SK-N-SH treated with all-trans-retinoic acid at 6 μM for 48 hours (cell line): ENCODE data around the gene KLF3.

ENCODE experiments used
- ATAC-seq: fragments of 200-7000 bp; cut with Tn5 transposase; 3 replicates; pipeline ENCODE4 v1.9.1; 2020; ENCODE audit warnings: mild to moderate bottlenecking, moderate library complexity
- ARNTL ChIP-seq: fragments of 450-650 bp; formaldehyde crosslinking; IDR thresholded peaks from 2 replicates; pipeline ENCODE4 v1.5.0; 2020; ENCODE audit warnings: low read depth, mild to moderate bottlenecking, moderate library complexity, borderline replicate concordance
- BACH2 ChIP-seq: fragments of 250-450 bp; sonication (Bioruptor Pico); IDR thresholded peaks from 2 replicates; pipeline ENCODE4 v1.9.0; 2021; ENCODE audit warnings: mild to moderate bottlenecking, borderline replicate concordance
- CREB5 ChIP-seq: fragments of 250-450 bp; sonication (Bioruptor Pico); IDR thresholded peaks from 2 replicates; pipeline ENCODE4 v1.5.1; 2020; ENCODE audit warnings: low read depth, mild to moderate bottlenecking, moderate library complexity
- CSDC2 ChIP-seq: fragments of 250-450 bp; sonication (Bioruptor Pico); IDR thresholded peaks from 2 replicates; pipeline ENCODE4 v1.5.0; 2020; ENCODE audit warnings: mild to moderate bottlenecking, moderate library complexity
- CSRNP3 ChIP-seq: fragments of 250-450 bp; sonication (Bioruptor Pico); IDR thresholded peaks from 2 replicates; pipeline ENCODE4 v1.5.1; 2021; ENCODE audit warnings: mild to moderate bottlenecking, moderate library complexity
- ESRRG ChIP-seq: fragments of 250-450 bp; sonication (Bioruptor Pico); IDR thresholded peaks from 2 replicates; pipeline ENCODE4 v1.6.1; 2021; ENCODE audit warnings: mild to moderate bottlenecking
- GLIS3 ChIP-seq: fragments of 250-450 bp; sonication (Bioruptor Pico); IDR thresholded peaks from 2 replicates; pipeline ENCODE4 v1.5.0; 2020; ENCODE audit warnings: mild to moderate bottlenecking, moderate library complexity
- ISL1 ChIP-seq: fragments of 250-450 bp; sonication (Bioruptor Pico); IDR thresholded peaks from 2 replicates; pipeline ENCODE4 v2.1.2; 2022; ENCODE audit warnings: mild to moderate bottlenecking, moderate library complexity
- OSR1 ChIP-seq: fragments of 250-450 bp; sonication (Bioruptor Pico); IDR thresholded peaks from 2 replicates; pipeline ENCODE4 v1.8.0; 2022; ENCODE audit warnings: moderate library complexity, mild to moderate bottlenecking, inconsistent platforms
- PATZ1 ChIP-seq: fragments of 250-450 bp; sonication (Bioruptor Pico); IDR thresholded peaks from 2 replicates; pipeline ENCODE4 v1.8.0; 2020; ENCODE audit warnings: mild to moderate bottlenecking, moderate library complexity, borderline replicate concordance
- POU6F1 ChIP-seq: fragments of 250-450 bp; sonication (Bioruptor Pico); IDR thresholded peaks from 2 replicates; pipeline ENCODE4 v1.8.0; 2021; ENCODE audit warnings: low read depth, mild to moderate bottlenecking, moderate library complexity, borderline replicate concordance
- RARB ChIP-seq: fragments of 250-450 bp; sonication (Bioruptor Pico); IDR thresholded peaks from 2 replicates; pipeline ENCODE4 v1.8.0; 2021; ENCODE audit warnings: mild to moderate bottlenecking, moderate library complexity
- SNAI2 ChIP-seq: fragments of 250-450 bp; sonication (Bioruptor Pico); IDR thresholded peaks from 2 replicates; pipeline ENCODE4 v1.5.0; 2020; ENCODE audit warnings: mild to moderate bottlenecking, moderate library complexity
- TCF4 ChIP-seq: fragments of 250-450 bp; sonication (Bioruptor Pico); IDR thresholded peaks from 2 replicates; pipeline ENCODE4 v1.8.0; 2021; ENCODE audit warnings: mild to moderate bottlenecking, moderate library complexity, borderline replicate concordance
- TOX ChIP-seq: fragments of 250-450 bp; sonication (Bioruptor Pico); IDR thresholded peaks from 2 replicates; pipeline ENCODE4 v1.8.0; 2021; ENCODE audit warnings: mild to moderate bottlenecking, moderate library complexity, borderline replicate concordance
- TSHZ2 ChIP-seq: fragments of 250-450 bp; sonication (Bioruptor Pico); IDR thresholded peaks from 2 replicates; pipeline ENCODE4 v1.5.0; 2020; ENCODE audit warnings: mild to moderate bottlenecking, moderate library complexity
- ZC3H10 ChIP-seq: fragments of 250-450 bp; sonication (Bioruptor Pico); IDR thresholded peaks from 2 replicates; pipeline ENCODE4 v1.5.1; 2021; ENCODE audit warnings: mild to moderate bottlenecking, moderate library complexity
- ZFP3 ChIP-seq: fragments of 250-450 bp; sonication (Bioruptor Pico); IDR thresholded peaks from 2 replicates; pipeline ENCODE4 v1.5.0; 2020; ENCODE audit warnings: mild to moderate bottlenecking, moderate library complexity
- ZFP30 ChIP-seq: fragments of 450-650 bp; formaldehyde crosslinking; IDR thresholded peaks from 2 replicates; pipeline ENCODE4 v1.5.0; 2022; ENCODE audit warnings: mild to moderate bottlenecking, moderate library complexity
- ZNF565 ChIP-seq: fragments of 450-650 bp; formaldehyde crosslinking; conservative IDR thresholded peaks from 2 replicates; pipeline ENCODE4 v1.5.0; 2020; ENCODE audit warnings: low read depth, mild to moderate bottlenecking, moderate library complexity
- ZNF70 ChIP-seq: fragments of 450-650 bp; formaldehyde crosslinking; IDR thresholded peaks from 2 replicates; pipeline ENCODE4 v1.5.0; 2020; ENCODE audit warnings: mild to moderate bottlenecking, moderate library complexity
- ZNF8 ChIP-seq: fragments of 450-650 bp; formaldehyde crosslinking; IDR thresholded peaks from 2 replicates; pipeline ENCODE4 v1.5.0; 2020; ENCODE audit warnings: mild to moderate bottlenecking, moderate library complexity

Gene KLF3

GRCh38 chr4:38730830-38731646 lies 67.0 kb downstream of the KLF3 start:
- ATAC-seq, result peak; percentile 97
- TF ChIP-seq GLIS3 (CRISPR knock-in tag) (no peak), POU6F1 (CRISPR knock-in tag) (no peak), CSDC2 (CRISPR knock-in tag) (no peak), ISL1 (no peak), OSR1 (CRISPR knock-in tag) (no peak), ZNF565 (no peak), BACH2 (no peak), ZC3H10 (CRISPR knock-in tag) (no peak)

- no peak for TF ChIP-seq SNAI2 (CRISPR knock-in tag)
- no peak for TF ChIP-seq CREB5 (CRISPR knock-in tag)
- TF ChIP-seq CSDC2 (CRISPR knock-in tag), result no peak
- no peak for TF ChIP-seq ZNF565
- no peak for TF ChIP-seq ISL1
- TF ChIP-seq ZFP30, result no peak
- TF ChIP-seq ZFP3 (CRISPR knock-in tag), result no peak
- no peak for TF ChIP-seq POU6F1 (CRISPR knock-in tag)
- TF ChIP-seq TOX, result no peak
- TF ChIP-seq ZNF8 (CRISPR knock-in tag), result no peak
- no peak for TF ChIP-seq ZNF70
- TF ChIP-seq RARB (CRISPR knock-in tag), result no peak
- TF ChIP-seq TSHZ2 (CRISPR knock-in tag), result no peak
- TF ChIP-seq OSR1 (CRISPR knock-in tag), result no peak
- no peak for TF ChIP-seq ESRRG (CRISPR knock-in tag)
- no peak for ATAC-seq
Measured at GRCh38 chr4:38733663-38734062, 69.7 kb downstream of the KLF3 start.

- ATAC-seq, result no peak
- TF ChIP-seq BACH2 (no peak), TSHZ2 (CRISPR knock-in tag) (no peak), CSRNP3 (CRISPR knock-in tag) (no peak), CSDC2 (CRISPR knock-in tag) (no peak), ESRRG (CRISPR knock-in tag) (no peak), RARB (CRISPR knock-in tag) (no peak), TCF4 (no peak), ZNF8 (CRISPR knock-in tag) (no peak), ARNTL (CRISPR knock-in tag) (no peak), TOX (no peak), PATZ1 (CRISPR knock-in tag) (no peak), ZC3H10 (CRISPR knock-in tag) (no peak), CREB5 (CRISPR knock-in tag) (no peak), OSR1 (CRISPR knock-in tag) (no peak)
Measured at GRCh38 chr4:38734446-38734845, 70.4 kb downstream of the KLF3 start.
